Activated CD8-positive, alpha-beta memory T cell treated with anti-CD3 and anti-CD28 coated beads for 4 hours (primary cell): ENCODE measurements around the gene TPSAB1.

Experiments
- DNase-seq, 2 donors: peaks; one replicate each; pipeline ENCODE4 v3.0.0-alpha.2; 2020; ENCODE audit warnings: low read depth in 2 of 2

Gene TPSAB1

GRCh38 chr16:1285669-1286512 lies 45.4 kb downstream of the TPSAB1 start:
- no peak for DNase-seq

GRCh38 chr16:1286513-1287094 lies 46.1 kb downstream of the TPSAB1 start:
- DNase-seq, result no peak

GRCh38 chr16:1287982-1288670 lies 47.6 kb downstream of the TPSAB1 start:
- DNase-seq, result no peak

- DNase-seq, result no peak
These were observed 48.4 kb downstream of the TPSAB1 start for GRCh38 chr16:1288813-1289476.

GRCh38 chr16:1289477-1289866 lies 49.0 kb downstream of the TPSAB1 start:
- DNase-seq, result no peak

- no peak for DNase-seq
These were observed 49.6 kb downstream of the TPSAB1 start for GRCh38 chr16:1290063-1290501.

GRCh38 chr16:1290860-1291575 lies 50.5 kb downstream of the TPSAB1 start:
- DNase-seq, result no peak

GRCh38 chr16:1291576-1291974 lies 51.1 kb downstream of the TPSAB1 start:
- DNase-seq, result no peak
